Panc1 (cell line): ENCODE measurements around the gene MTR. TPM values are rescaled to one million over a fixed set of nuclear protein-coding genes. Genes with fewer than 3 reads are reported as not detected.

ENCODE experiments used
- ATAC-seq: fragments of 200-7000 bp; cut with Tn5 transposase; 2 replicates; pipeline ENCODE4 v1.9.1; 2020; ENCODE audit warnings: mild to moderate bottlenecking, moderate library complexity
- BruUV-seq: library from RNA; stranded (reverse); fragments of 400-500 nt; replicated peaks from 2 replicates; lab custom pipeline; 2021; lab: Mats Ljungman, UMichigan
- CTCF ChIA-PET: fragments of 300-600 bp; sonication (Branson Sonifier 250); formaldehyde crosslinking; loops from one replicate; lab custom pipeline; 2022; ENCODE audit warnings: antibody characterized with exemption; lab: Charles Lee
- POLR2A ChIA-PET: fragments of 300-600 bp; sonication (Branson Sonifier 250); formaldehyde crosslinking; loops from one replicate; lab custom pipeline; 2022; ENCODE audit warnings: antibody characterized with exemption; lab: Charles Lee
- DNase-seq: peaks from one replicate; pipeline ENCODE4 v3.0.0-alpha.2; 2010; ENCODE audit warnings: low read depth, low spot score
- H3K27ac ChIP-seq: 2 replicates; pipeline ENCODE4 v1.5.1; 2011; ENCODE audit warnings: mild to moderate bottlenecking, low read length, inconsistent platforms
- H3K27me3 ChIP-seq: fragments of 200-500 bp; sonication (Bioruptor generic); 2 replicates; pipeline ENCODE4 v1.6.0; 2014; ENCODE audit warnings: low read length, inconsistent platforms; ENCODE audit not compliant: control insufficient read depth, insufficient read depth
- H3K36me3 ChIP-seq: fragments of 200-500 bp; sonication (Bioruptor generic); 2 replicates; pipeline ENCODE4 v1.5.1; 2014; ENCODE audit warnings: inconsistent platforms, mild to moderate bottlenecking, low read length, moderate library complexity; ENCODE audit not compliant: control insufficient read depth, insufficient read depth
- H3K4me1 ChIP-seq: 2 replicates; pipeline ENCODE4 v1.5.1; 2011; ENCODE audit warnings: inconsistent platforms, mild to moderate bottlenecking, low read length, moderate library complexity; ENCODE audit not compliant: control insufficient read depth, insufficient read depth
- H3K4me3 ChIP-seq, 2 experiments: 2 replicates each; pipeline ENCODE4 v1.5.1; 2011 to 2012; ENCODE audit warnings: low read depth in 2 of 2, low read length in 2 of 2, mild to moderate bottlenecking in 2 of 2, inconsistent platforms in 1 of 2, moderate library complexity in 1 of 2
- H3K9me3 ChIP-seq: fragments of 200-500 bp; sonication (Bioruptor generic); 2 replicates; pipeline ENCODE4 v1.5.1; 2014; ENCODE audit warnings: low read depth, mild to moderate bottlenecking, inconsistent platforms, low read length, moderate library complexity; ENCODE audit not compliant: control insufficient read depth, insufficient read depth
- POLR2AphosphoS5 ChIP-seq: IDR thresholded peaks from 2 replicates; pipeline ENCODE4 v1.6.1; 2012; ENCODE audit warnings: mild to moderate bottlenecking, low read depth, low read length, moderate library complexity
- REST ChIP-seq, 2 experiments: IDR thresholded peaks; 2 replicates each; pipeline ENCODE4 v1.6.1; 2011 to 2012; ENCODE audit warnings: low read depth in 2 of 2, control low read depth in 1 of 2, low read length in 1 of 2, mild to moderate bottlenecking in 1 of 2, moderate library complexity in 1 of 2; ENCODE audit not compliant: insufficient read depth in 1 of 2
- SIN3A ChIP-seq: IDR thresholded peaks from 2 replicates; pipeline ENCODE4 v1.6.1; 2012; ENCODE audit warnings: low read depth, mild to moderate bottlenecking, low read length, moderate library complexity, borderline replicate concordance; ENCODE audit not compliant: insufficient read depth
- TCF7L2 ChIP-seq: IDR thresholded peaks from 2 replicates; pipeline ENCODE4 v1.6.1; 2011; ENCODE audit warnings: mild to moderate bottlenecking, low read depth, low read length, inconsistent platforms
- in situ Hi-C: cut with HindIII; loops from 2 replicates; pipeline ENCODE4 v1.10.0; 2016; ENCODE audit warnings: low sequenced_read_pairs, low pct_unique_long_range_greater_than_20kb
- intact Hi-C: fragments of 100-400 bp; cut with micrococcal nuclease; formaldehyde crosslinking; loops from one replicate; pipeline ENCODE4 v1.10.0; 2022; ENCODE audit not compliant: unreplicated experiment
- total RNA-seq: library from RNA; stranded (reverse); gene quantifications from one replicate; pipeline ENCODE4 v1.2.1, GENCODE V29; 2021; ENCODE audit not compliant: unreplicated experiment
- TF ChIP-seq, protein P1 (sequence below): fragments of 450-650 bp; IDR thresholded peaks from 2 replicates; pipeline ENCODE4 v1.5.1; 2017; ENCODE audit warnings: mild to moderate bottlenecking

The MTR gene
- total RNA-seq, 1 experiment from 2014 or later = 33.7 TPM

DNA sequence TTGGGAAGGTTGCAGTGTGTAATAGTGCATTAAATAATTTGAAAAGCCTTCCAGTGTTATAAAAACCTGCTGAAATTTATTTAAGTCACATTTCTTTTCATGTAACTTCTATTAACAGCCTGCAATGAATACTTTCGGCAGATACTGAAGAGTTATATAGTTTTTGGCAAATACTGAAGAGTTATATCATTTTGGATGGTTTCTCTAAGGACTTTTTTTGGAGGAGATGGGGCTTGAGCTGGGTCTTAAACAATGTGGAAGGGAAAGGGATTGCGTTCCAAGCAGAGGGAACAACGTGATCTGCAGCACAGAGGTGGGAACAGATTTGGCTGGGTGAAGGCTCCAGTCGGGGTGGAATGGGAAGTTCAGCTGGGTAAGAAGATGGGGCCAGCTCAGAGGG lies 39.8 kb downstream of the MTR start:
- CTCF ChIA-PET = no interaction called here
- in situ Hi-C loops (no loop called here), intact Hi-C loops (no loop called here)
- Histone ChIP-seq H3K4me1 (no peaks in the 10 kb centered on the region), H3K4me3 (no peak overlapping the region), H3K9me3 (no peaks in the 10 kb centered on the region), H3K27ac (no peak overlapping the region), H3K36me3 (peaks cover 16% of the 10 kb centered on the region), H3K27me3 (no peaks in the 10 kb centered on the region)
- DNase-seq (no peak), ATAC-seq (no peak)
- BruUV-seq = no TSS peak
- TF ChIP-seq REST (IDR thresholded peaks at IDR 0.05; ENCODE audit: insufficient read depth in 1 of 2, low read depth in 2 of 2, low read length in 1 of 2) (no peak), SIN3A (no peak), TCF7L2 (no peak), POLR2AphosphoS5 (no peak)
- TF ChIP-seq, protein P1, sequence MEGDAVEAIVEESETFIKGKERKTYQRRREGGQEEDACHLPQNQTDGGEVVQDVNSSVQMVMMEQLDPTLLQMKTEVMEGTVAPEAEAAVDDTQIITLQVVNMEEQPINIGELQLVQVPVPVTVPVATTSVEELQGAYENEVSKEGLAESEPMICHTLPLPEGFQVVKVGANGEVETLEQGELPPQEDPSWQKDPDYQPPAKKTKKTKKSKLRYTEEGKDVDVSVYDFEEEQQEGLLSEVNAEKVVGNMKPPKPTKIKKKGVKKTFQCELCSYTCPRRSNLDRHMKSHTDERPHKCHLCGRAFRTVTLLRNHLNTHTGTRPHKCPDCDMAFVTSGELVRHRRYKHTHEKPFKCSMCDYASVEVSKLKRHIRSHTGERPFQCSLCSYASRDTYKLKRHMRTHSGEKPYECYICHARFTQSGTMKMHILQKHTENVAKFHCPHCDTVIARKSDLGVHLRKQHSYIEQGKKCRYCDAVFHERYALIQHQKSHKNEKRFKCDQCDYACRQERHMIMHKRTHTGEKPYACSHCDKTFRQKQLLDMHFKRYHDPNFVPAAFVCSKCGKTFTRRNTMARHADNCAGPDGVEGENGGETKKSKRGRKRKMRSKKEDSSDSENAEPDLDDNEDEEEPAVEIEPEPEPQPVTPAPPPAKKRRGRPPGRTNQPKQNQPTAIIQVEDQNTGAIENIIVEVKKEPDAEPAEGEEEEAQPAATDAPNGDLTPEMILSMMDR = no peak
- POLR2A ChIA-PET = no interaction called here

DNA sequence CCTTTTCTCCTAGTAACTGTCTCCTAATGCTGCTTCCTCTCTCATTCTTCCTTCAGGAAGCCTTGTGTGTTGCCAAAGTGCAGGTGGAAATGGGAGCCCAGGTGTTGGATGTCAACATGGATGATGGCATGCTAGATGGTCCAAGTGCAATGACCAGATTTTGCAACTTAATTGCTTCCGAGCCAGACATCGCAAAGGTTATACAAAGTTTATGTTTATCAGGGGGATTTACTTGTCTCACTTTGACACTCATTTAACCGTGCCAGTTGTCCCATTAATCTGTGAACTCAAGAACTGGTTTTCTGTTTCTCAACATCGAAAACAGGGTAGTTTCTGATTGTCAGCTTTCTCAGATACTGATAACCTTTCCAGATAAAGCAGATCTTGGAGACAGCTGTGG lies 40.4 kb downstream of the MTR start:
- Histone ChIP-seq H3K4me3 (no peak overlapping the region), H3K9me3 (no peaks in the 10 kb centered on the region), H3K4me1 (no peaks in the 10 kb centered on the region), H3K27ac (no peak overlapping the region), H3K27me3 (no peaks in the 10 kb centered on the region), H3K36me3 (peaks cover 13% of the 10 kb centered on the region)
- POLR2A ChIA-PET = no interaction called here
- ATAC-seq (no peak), DNase-seq (no peak)
- CTCF ChIA-PET = no interaction called here
- in situ Hi-C loops (no loop called here), intact Hi-C loops (no loop called here)
- TF ChIP-seq, protein P1 = no peak
- TF ChIP-seq POLR2AphosphoS5 (no peak), TCF7L2 (no peak), REST (IDR thresholded peaks at IDR 0.05; ENCODE audit: insufficient read depth in 1 of 2, low read depth in 2 of 2, low read length in 1 of 2) (no peak), SIN3A (no peak)
- no TSS peak for BruUV-seq
